Cardiac fibroblast (primary cell): Measurements from ENCODE around the gene THSD4.

Experiments
- DNase-seq, 2 donors: peaks; one replicate each; pipeline versions ENCODE4 v3.0.0 to v3.0.0-alpha.2; 2010; ENCODE audit warnings: low read depth in 2 of 2
- H3K4me3 ChIP-seq, 2 donors: replicated peaks in 1 of 2; 1 replicate in 1 of 2; 2 replicates in 1 of 2; pipeline ENCODE4 v1.5.1; 2011; ENCODE audit warnings: low read depth in 2 of 2, low read length in 2 of 2, mild to moderate bottlenecking in 2 of 2, moderate library complexity in 1 of 2
- TF ChIP-seq, protein P1 (sequence below): IDR thresholded peaks from one replicate; pipeline ENCODE4 v1.5.1; 2011; ENCODE audit warnings: low read depth, mild to moderate bottlenecking, low read length, inconsistent platforms

THSD4 gene

DNA sequence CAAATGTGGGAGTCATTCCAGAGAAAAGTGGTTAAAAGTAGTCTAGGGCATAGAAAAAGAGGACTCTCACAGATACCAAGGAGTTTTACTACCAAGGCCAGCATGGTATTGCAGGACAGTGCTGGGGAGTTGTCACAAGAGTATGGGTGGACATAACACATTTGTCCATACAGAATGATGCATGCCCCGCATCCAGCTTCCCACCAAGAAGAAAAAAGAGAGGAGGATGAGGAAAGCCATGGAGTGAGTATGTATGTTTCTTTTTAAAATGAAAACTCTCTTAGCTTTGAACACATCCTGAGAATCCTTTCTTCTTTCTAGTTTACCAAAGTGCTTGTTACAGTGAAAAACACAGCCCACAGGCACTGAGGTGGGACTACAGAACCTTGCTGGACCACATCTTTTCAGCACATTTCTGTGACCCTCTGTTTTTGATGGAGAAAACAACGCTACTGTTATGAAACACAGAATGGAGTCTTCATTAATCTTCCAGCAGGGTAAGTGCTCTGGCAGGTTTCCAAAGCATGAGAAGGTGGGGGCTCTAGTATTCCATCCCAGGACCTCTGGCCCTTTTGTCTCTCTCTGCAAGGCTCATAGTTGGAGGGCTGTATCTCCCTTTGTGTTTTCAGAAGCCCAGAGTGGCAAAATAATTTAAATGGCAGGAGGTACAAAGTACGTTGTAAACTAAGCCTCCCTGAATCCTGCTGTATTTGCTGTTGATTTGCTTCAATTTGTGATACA, 707.8 kb downstream of the THSD4 start:
- TF ChIP-seq, protein P1, sequence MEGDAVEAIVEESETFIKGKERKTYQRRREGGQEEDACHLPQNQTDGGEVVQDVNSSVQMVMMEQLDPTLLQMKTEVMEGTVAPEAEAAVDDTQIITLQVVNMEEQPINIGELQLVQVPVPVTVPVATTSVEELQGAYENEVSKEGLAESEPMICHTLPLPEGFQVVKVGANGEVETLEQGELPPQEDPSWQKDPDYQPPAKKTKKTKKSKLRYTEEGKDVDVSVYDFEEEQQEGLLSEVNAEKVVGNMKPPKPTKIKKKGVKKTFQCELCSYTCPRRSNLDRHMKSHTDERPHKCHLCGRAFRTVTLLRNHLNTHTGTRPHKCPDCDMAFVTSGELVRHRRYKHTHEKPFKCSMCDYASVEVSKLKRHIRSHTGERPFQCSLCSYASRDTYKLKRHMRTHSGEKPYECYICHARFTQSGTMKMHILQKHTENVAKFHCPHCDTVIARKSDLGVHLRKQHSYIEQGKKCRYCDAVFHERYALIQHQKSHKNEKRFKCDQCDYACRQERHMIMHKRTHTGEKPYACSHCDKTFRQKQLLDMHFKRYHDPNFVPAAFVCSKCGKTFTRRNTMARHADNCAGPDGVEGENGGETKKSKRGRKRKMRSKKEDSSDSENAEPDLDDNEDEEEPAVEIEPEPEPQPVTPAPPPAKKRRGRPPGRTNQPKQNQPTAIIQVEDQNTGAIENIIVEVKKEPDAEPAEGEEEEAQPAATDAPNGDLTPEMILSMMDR, result no peak
- no peak for DNase-seq
- no peak overlapping the region for H3K4me3 ChIP-seq

DNA sequence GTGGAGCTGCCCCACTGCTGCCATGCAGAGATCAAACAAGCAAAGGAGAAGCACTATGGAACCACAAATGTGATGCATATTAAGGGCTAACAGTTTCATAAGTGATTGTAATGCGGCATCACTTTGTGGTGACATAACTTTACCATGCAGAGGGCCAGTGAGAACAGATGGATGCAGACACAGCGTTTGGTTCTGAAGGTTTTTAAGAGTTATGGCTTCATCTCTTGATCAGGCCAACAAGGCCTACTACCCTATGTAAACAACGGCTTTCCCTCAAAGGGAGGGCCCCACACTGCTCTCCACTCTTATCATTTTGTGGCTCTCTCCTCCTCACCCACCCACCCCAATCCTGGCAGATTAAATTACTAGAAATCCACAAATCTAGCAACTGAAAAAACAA, 708.5 kb downstream of the THSD4 start:
- no peak for DNase-seq

DNA sequence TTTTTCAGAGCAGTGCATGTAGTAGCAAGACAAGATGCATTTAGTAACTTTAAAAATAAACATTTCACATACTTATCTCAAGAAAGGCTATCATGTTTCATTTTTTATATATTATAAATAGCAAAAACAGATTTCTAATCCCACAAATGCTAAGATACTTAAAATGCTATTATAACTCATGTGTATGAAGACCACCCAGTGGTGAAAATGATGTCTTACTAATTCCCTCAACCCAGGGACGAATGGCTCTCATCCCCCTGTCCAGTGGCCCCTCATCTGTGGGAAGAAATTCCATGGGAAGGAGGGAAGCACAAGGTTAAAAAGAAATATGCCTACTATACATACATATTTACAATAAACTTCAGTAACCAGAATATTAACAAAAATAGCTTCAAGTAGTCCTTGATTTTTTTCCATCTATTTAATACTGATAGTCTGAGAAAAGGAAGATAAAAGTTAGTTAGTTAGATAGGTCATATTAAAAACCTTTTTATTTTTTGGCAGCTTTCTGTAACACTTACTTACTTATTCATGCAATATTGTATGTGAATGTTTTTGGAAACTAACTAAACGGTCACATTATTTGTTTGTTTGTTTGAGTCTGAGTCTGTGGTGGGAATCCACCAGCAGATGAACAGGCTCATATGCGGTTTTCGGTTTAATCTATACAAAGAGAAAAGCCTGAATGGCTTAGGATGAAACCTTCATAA, 709.9 kb downstream of the THSD4 start:
- DNase-seq, result no peak
- TF ChIP-seq, protein P1, result no peak
- H3K4me3 ChIP-seq, result no peak overlapping the region

More for the DNA sequence above, 708.5 kb downstream of the THSD4 start:
- TF ChIP-seq, protein P1, result no peak
- H3K4me3 ChIP-seq, result no peak overlapping the region

DNA sequence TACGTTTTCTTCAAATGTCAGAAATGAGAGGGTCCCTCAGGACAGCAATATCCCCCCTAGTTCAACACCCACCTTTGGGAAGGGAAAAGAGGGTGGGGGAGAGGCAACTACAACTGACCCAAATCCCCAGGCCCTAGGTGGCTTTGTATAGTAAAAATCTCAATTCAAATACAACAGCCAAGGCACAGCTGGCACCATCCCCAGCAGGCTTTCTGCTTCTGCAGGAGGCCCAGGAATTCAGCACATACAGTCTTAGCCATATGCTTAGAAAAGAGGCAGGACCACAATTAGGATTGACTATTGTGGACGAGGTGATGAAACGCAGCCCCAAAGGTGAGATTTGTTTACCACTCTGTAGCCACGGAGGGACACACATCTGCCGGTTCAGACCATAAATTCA, 710.9 kb downstream of the THSD4 start:
- no peak for DNase-seq
- no peak overlapping the region for H3K4me3 ChIP-seq
- TF ChIP-seq, protein P1, result no peak

DNA sequence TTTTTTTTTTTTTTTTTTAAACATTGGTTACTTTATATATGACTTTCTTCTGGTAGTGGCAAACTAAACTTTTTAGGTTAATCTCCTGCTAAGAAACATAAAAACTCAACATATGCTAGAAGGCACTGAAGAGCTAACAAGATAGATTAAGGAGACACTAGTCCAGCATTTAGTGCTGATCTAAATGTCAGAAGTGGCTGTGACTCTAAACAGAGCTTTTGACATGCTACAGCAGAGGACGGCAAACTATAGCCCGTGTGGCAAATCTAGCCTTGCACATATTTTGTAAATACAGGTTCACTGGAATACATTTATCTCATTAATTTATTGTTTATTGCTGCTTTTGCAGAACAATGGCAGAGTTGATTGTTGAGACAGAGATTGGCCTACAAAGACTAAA, 715.7 kb downstream of the THSD4 start:
- no peak for DNase-seq
- TF ChIP-seq, protein P1, result no peak
- no peak overlapping the region for H3K4me3 ChIP-seq
